Kidney epithelial cell (primary cell): ENCODE measurements around the gene SNRPA1. TPM values are rescaled to one million over a fixed set of nuclear protein-coding genes. Genes with fewer than 3 reads are reported as not detected.

Source experiments
- DNase-seq: peaks from one replicate; pipeline ENCODE4 v3.0.0-alpha.2; 2010; ENCODE audit warnings: low read depth
- H3K27me3 ChIP-seq: 2 replicates; pipeline ENCODE4 v1.6.0; 2011; ENCODE audit warnings: low read length; ENCODE audit not compliant: control insufficient read depth, insufficient read depth
- H3K36me3 ChIP-seq: 2 replicates; pipeline ENCODE4 v1.5.1; 2011; ENCODE audit warnings: low read length; ENCODE audit not compliant: control insufficient read depth, insufficient read depth
- H3K4me3 ChIP-seq: 2 replicates; pipeline ENCODE4 v1.5.1; 2011; ENCODE audit warnings: low read depth, mild to moderate bottlenecking, control low read depth, low read length
- total RNA-seq: library from RNA; depleted of rRNA; stranded (reverse); fragments of >200 nt; gene quantifications from 2 replicates; pipeline ENCODE4 v1.2.3, GENCODE V29; 2015
- TF ChIP-seq, protein P1 (sequence below): IDR thresholded peaks from 2 replicates; pipeline ENCODE4 v1.5.1; 2011; ENCODE audit warnings: mild to moderate bottlenecking, moderate library complexity, low read length, control low read depth, inconsistent platforms; ENCODE audit not compliant: insufficient read depth, poor library complexity, severe bottlenecking

SNRPA1 gene
- total RNA-seq, 1 donor from 2014 or later: 39.8 TPM

DNA sequence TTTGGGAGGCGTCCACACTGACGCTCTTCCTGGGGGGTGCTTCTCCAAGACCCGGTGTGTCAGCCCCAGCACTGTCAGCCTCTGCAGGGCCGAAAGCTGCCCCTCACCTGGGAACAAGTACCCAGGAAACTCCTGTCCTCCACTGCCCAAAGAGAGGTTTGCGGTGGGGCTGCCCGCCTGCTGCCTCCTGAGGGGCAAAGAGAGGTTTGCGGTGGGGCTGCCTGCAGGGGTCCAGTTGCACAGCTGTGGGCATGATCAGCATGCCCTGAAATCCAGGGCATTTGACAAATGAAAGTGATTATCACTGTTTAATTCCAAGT lies 15.1 kb upstream of the SNRPA1 start:
- TF ChIP-seq, protein P1, sequence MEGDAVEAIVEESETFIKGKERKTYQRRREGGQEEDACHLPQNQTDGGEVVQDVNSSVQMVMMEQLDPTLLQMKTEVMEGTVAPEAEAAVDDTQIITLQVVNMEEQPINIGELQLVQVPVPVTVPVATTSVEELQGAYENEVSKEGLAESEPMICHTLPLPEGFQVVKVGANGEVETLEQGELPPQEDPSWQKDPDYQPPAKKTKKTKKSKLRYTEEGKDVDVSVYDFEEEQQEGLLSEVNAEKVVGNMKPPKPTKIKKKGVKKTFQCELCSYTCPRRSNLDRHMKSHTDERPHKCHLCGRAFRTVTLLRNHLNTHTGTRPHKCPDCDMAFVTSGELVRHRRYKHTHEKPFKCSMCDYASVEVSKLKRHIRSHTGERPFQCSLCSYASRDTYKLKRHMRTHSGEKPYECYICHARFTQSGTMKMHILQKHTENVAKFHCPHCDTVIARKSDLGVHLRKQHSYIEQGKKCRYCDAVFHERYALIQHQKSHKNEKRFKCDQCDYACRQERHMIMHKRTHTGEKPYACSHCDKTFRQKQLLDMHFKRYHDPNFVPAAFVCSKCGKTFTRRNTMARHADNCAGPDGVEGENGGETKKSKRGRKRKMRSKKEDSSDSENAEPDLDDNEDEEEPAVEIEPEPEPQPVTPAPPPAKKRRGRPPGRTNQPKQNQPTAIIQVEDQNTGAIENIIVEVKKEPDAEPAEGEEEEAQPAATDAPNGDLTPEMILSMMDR: no peak
- Histone ChIP-seq H3K36me3 (no peaks in the 10 kb centered on the region), H3K4me3 (no peak overlapping the region)

DNA sequence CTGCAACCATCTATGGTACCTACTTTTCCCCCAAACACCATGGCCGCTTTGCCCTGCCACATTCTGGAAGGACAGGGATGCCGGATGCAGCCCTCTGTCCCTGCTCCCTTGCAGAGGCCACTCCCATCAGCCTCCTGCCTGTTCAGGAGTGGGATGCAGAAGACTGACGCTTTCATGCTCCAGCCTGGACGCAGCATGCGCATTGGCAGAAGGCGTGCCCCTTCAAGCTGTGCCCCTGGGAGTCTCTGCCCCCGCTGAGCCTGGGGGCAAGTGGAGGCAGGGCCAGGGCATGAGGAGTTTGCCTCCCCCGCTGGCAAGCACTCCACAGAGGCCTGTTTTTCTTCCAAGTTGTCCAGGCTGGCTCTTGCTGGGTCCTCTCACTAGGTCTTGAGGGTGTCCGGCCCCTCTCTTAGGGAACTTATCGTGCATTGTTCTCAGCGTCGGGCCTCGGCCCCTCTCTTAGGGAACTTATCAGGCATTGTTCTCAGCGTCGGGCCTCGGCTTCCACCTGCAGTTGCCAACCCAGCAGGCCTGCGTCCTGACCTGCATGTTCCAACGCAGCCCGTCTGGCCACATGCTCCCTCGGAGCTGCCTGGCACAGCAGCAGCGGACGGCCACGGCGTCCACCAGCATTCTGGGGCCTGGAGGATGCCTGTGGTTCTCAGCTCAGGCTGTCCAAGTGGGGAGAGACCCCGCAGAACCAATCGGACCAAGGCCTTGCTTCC lies 14.6 kb upstream of the SNRPA1 start:
- H3K4me3 ChIP-seq: no peak overlapping the region
- H3K27me3 ChIP-seq: no peaks in the 10 kb centered on the region
- TF ChIP-seq, protein P1: no peak
- no peak for DNase-seq
- H3K36me3 ChIP-seq: no peaks in the 10 kb centered on the region

More for the DNA sequence above, 15.1 kb upstream of the SNRPA1 start:
- DNase-seq: no peak
- no peaks in the 10 kb centered on the region for H3K27me3 ChIP-seq

DNA sequence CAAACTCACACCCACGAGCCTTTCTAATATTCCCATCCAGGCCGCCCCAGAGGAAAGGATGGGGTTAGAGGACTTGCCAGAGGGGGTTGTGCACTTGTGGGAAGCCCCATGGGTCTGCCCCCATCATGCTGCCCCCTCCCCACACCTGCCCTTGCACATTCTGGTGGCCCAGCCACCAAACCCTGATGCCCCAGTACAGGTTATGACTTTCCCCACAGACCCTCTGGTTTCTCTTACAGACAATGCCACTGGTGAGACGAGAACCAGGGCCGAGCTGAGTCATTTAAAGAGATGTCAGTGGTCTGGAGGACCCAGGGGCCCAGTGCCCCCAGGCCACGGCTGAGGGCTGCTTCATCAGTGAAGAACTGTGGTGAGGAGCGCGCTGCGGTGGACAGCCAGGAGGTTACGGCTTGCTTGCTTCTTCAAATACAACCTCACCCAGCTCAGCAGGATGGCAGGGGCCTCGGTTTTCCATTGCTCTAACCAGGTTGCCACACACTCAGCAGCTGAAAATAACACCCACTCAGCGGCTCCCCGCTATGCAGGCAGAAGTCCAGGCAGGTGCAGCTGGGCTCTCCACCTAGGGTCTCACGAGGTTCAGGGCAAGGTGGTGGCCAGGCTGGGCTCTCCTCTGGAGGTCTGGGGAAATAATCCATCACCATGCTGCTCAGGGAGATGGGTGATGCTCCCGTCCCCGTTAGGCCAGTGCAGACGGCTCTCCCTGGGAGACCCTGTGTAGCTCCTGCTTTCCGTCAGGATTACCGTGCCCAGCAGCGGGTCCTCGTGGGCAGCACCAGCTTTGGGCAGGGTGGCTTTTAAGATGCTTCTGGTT lies 13.8 kb upstream of the SNRPA1 start:
- TF ChIP-seq, protein P1: no peak
- no peak for DNase-seq
- no peak overlapping the region for H3K4me3 ChIP-seq
- no peaks in the 10 kb centered on the region for H3K36me3 ChIP-seq
- H3K27me3 ChIP-seq: no peaks in the 10 kb centered on the region

DNA sequence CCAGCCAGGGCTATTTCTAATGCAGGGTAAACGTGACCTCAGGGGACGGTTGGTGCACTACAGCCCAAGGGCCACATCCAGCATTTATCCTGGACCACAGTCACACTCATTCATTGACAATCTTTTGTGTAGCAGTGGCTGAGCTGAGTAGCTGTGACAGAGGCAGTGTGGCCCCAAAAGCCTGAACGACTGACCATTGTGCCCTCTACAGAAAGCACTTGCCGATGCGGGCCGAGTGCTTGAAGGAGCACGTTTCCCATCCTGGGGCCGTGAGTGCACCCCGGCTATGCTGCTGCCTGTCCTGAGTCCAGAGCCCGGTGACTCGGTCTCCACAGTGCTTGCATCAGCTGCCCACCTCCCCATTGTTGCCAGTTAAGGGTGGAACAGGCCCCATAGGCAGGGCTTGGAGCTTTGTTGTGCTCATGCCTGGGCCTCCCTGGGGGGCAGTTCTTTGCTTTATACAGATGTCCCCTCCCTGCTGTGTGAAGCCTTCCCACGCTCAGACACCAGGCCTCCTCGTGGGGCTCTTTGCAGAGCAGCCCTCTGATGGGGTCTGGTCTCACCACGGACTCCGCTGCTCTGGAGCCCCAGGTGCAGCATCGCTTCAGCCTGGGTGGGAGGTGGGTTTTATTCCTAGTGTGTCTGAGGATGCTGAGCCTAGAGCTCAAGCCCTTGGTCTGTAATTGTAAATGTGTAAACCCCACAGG lies 13.0 kb upstream of the SNRPA1 start:
- no peaks in the 10 kb centered on the region for H3K27me3 ChIP-seq
- DNase-seq: no peak
- no peaks in the 10 kb centered on the region for H3K36me3 ChIP-seq
- no peak overlapping the region for H3K4me3 ChIP-seq
- TF ChIP-seq, protein P1: no peak

DNA sequence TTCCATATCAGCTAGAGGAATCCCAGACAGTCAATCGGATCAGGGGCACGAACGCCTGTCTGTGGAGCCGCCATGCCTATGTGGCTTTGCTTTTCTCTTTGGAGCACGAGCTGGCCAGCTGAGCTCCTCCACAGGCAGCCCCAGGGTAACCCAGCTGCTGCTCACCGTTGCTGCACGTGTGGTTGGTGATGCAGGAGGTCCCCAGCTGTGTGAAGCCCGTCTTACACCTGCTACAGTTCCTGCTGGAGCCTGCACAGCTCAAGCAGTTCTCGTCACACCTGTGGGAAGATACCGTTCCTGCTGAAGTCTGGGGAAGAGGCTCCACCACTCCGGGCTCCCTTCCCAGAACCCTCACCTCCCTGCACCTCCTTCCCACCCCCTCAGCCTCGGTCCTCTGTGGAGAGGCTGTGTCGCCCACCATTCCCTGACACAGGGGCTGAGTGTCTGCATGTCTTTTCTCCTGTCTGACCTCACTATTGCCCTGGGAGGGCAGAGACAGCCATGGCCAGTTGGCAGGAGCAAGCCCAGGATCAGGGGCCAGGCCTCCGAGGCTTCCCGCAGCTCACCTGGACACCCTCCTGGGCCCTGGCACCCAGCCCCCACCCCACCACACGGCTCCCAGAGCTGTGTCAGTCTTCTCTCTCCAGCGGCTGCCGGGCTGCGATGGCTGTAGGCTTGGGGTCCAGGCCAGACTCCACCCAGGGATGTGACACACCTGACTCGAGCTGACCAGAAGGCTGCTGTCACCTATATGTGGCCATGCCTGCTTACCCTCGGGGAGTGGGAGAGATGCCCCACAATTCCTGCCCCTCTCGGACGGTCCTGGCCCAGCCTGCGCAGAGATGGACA lies 12.2 kb upstream of the SNRPA1 start:
- Histone ChIP-seq H3K27me3 (no peaks in the 10 kb centered on the region), H3K4me3 (no peak overlapping the region), H3K36me3 (no peaks in the 10 kb centered on the region)
- DNase-seq: no peak
- TF ChIP-seq, protein P1: no peak
